ENCODE measurements around the gene KIF4A. TPM values are rescaled to one million over a fixed set of nuclear protein-coding genes. Genes with fewer than 3 reads are reported as not detected.

KIF4A gene
- total and polyA plus RNA-seq, 8 donors = 1.6 to 30.4 (median 13.2) TPM

- intact Hi-C loops (cut with DNase I) = loop anchor here in 1 of 2 donors (10.0 kb wide), 1 partner anchor 102 kb away; no protein-coding TSS in a partner anchor
- peaks cover 0 to 29% of the 10 kb centered on the region in 2 donors for H3K27me3 ChIP-seq
- no peak overlapping the region for H3K27ac ChIP-seq
Observed at GRCh38 chrX:70453024-70453618, 163.2 kb downstream of the KIF4A start.

GRCh38 chrX:70454441-70455365, 164.8 kb downstream of the KIF4A start:
- peaks cover 0 to 29% of the 10 kb centered on the region in 2 donors for H3K27me3 ChIP-seq
- TF ChIP-seq CTCF (IDR thresholded peaks at IDR 0.05) = peak; percentile 66 to 70
- intact Hi-C loops (cut with DNase I) = loop anchor here in 1 of 2 donors (10.0 kb wide), 1 partner anchor 100 kb away; no protein-coding TSS in a partner anchor
- peaks cover 0 to 6% of the 10 kb centered on the region in 2 donors for H3K4me1 ChIP-seq
- H3K27ac ChIP-seq = peak overlapping the region; percentile 66 to 76
- no peaks in the 10 kb centered on the region for H3K36me3 ChIP-seq
- H3K4me3 ChIP-seq = peak overlapping the region; percentile 38 to 43
- H3K9me3 ChIP-seq = no peaks in the 10 kb centered on the region
- DNase-seq (peak; percentile 73 to 87 (median 84)), ATAC-seq (peak; percentile 92)

More at GRCh38 chrX:70453024-70453618, 163.2 kb downstream of the KIF4A start:
- ATAC-seq = no peak
- Histone ChIP-seq H3K9me3 (no peaks in the 10 kb centered on the region), H3K4me1 (peaks cover 0 to 6% of the 10 kb centered on the region in 2 donors), H3K36me3 (no peaks in the 10 kb centered on the region), H3K4me3 (peak overlapping the region in 1 of 2 donors; percentile 49)
- no peak for DNase-seq
- TF ChIP-seq CTCF (IDR thresholded peaks at IDR 0.05) = no peak

GRCh38 chrX:70455366-70456202, 165.7 kb downstream of the KIF4A start:
- no peak for TF ChIP-seq CTCF (IDR thresholded peaks at IDR 0.05)
- no peaks in the 10 kb centered on the region for H3K9me3 ChIP-seq
- peaks cover 0 to 29% of the 10 kb centered on the region in 2 donors for H3K27me3 ChIP-seq
- DNase-seq = peak in 1 of 4 donors; percentile 34
- peak overlapping the region; percentile 66 to 76 for H3K27ac ChIP-seq
- peaks cover 0 to 6% of the 10 kb centered on the region in 2 donors for H3K4me1 ChIP-seq
- intact Hi-C loops (cut with DNase I) = loop anchor here in 1 of 2 donors (10.0 kb wide), 1 partner anchor 99 kb away; no protein-coding TSS in a partner anchor
- ATAC-seq = peak; percentile 4
- H3K36me3 ChIP-seq = no peaks in the 10 kb centered on the region
- H3K4me3 ChIP-seq = peak overlapping the region; percentile 38 to 43

GRCh38 chrX:70456256-70456655, 166.4 kb downstream of the KIF4A start:
- DNase-seq (no peak), ATAC-seq (no peak)
- peak overlapping the region in 1 of 2 donors; percentile 43 for H3K4me3 ChIP-seq
- TF ChIP-seq CTCF (IDR thresholded peaks at IDR 0.05) = no peak
- intact Hi-C loops (cut with DNase I) = loop anchor here in 1 of 2 donors (10.0 kb wide), 1 partner anchor 99 kb away; no protein-coding TSS in a partner anchor
- H3K36me3 ChIP-seq = no peaks in the 10 kb centered on the region
- peak overlapping the region in 1 of 2 donors; percentile 76 for H3K27ac ChIP-seq
- no peaks in the 10 kb centered on the region for H3K9me3 ChIP-seq
- peaks cover 0 to 29% of the 10 kb centered on the region in 2 donors for H3K27me3 ChIP-seq
- peaks cover 0 to 6% of the 10 kb centered on the region in 2 donors for H3K4me1 ChIP-seq

Data from left lung (tissue), 10 donors.